K562 (cell line): ENCODE data around the gene PDCD6IP. TPM values are rescaled to one million over a fixed set of nuclear protein-coding genes. Genes with fewer than 3 reads are reported as not detected.

Experiments
- C11orf30 ChIP-seq: fragments of 450-650 bp; IDR thresholded peaks from 2 replicates; pipeline ENCODE4 v1.6.1; 2016; ENCODE audit warnings: low read depth, mild to moderate bottlenecking
- CHD4 ChIP-seq: fragments of 200-600 bp; sonication (generic); IDR thresholded peaks from 3 replicates; pipeline ENCODE4 v1.6.1; 2012; ENCODE audit warnings: low read depth, mild to moderate bottlenecking, mixed read lengths, low read length, inconsistent platforms; ENCODE audit not compliant: insufficient read depth, insufficient replicate concordance, poor library complexity, severe bottlenecking
- DMBX1 ChIP-seq: fragments of 250-450 bp; sonication (Bioruptor Pico); IDR thresholded peaks from 2 replicates; pipeline ENCODE4 v1.8.0; 2022; ENCODE audit warnings: inconsistent platforms, mild to moderate bottlenecking, moderate library complexity, borderline replicate concordance
- ETS2 ChIP-seq: IDR thresholded peaks from 2 replicates; pipeline ENCODE4 v1.6.1; 2016; ENCODE audit warnings: borderline replicate concordance, missing genetic modification characterization, mild to moderate bottlenecking, moderate library complexity, missing compliant biosample characterization; ENCODE audit not compliant: poor library complexity, severe bottlenecking
- HES1 ChIP-seq: fragments of 450-650 bp; IDR thresholded peaks from 2 replicates; pipeline ENCODE4 v1.6.1; 2016; ENCODE audit warnings: low read depth, mild to moderate bottlenecking, moderate library complexity
- MIER1 ChIP-seq: fragments of 450-650 bp; IDR thresholded peaks from 2 replicates; pipeline ENCODE4 v1.6.1; 2016; ENCODE audit warnings: antibody characterized with exemption, mild to moderate bottlenecking, low read depth
- NFXL1 ChIP-seq: fragments of 450-650 bp; formaldehyde crosslinking; IDR thresholded peaks from 2 replicates; pipeline ENCODE4 v1.4.0; 2021; ENCODE audit warnings: mild to moderate bottlenecking
- NR4A1 ChIP-seq, 2 experiments: fragments of 250-450 bp in 1 of 2; fragments of 450-650 bp in 1 of 2; sonication (Bioruptor Pico) in 1 of 2; IDR thresholded peaks; 2 replicates each; pipeline versions ENCODE4 v1.4.0 to v1.6.1; 2016 to 2020; ENCODE audit warnings: mild to moderate bottlenecking in 2 of 2, missing compliant biosample characterization in 1 of 2, missing genetic modification characterization in 1 of 2, moderate library complexity in 1 of 2
- PHF20 ChIP-seq: fragments of 450-650 bp; IDR thresholded peaks from 2 replicates; pipeline ENCODE4 v1.6.1; 2018; ENCODE audit not compliant: partially characterized antibody
- POLR2G ChIP-seq: fragments of 200-400 bp; formaldehyde crosslinking; IDR thresholded peaks from 2 replicates; pipeline ENCODE4 v1.6.1; 2017; ENCODE audit warnings: low read depth, mild to moderate bottlenecking, antibody characterized with exemption, low read length, moderate library complexity
- SIN3A ChIP-seq, 2 experiments: fragments of 150-350 bp in 1 of 2; IDR thresholded peaks; 2 replicates each; pipeline ENCODE4 v1.6.1; 2011 to 2016; ENCODE audit warnings: borderline replicate concordance in 2 of 2, low read depth in 2 of 2, low read length in 2 of 2, mild to moderate bottlenecking in 2 of 2, moderate library complexity in 2 of 2; ENCODE audit not compliant: control insufficient read depth in 1 of 2
- SMARCE1 ChIP-seq: fragments of 450-650 bp; IDR thresholded peaks from 2 replicates; pipeline ENCODE4 v1.7.1; 2016; ENCODE audit warnings: mild to moderate bottlenecking
- STAT5A ChIP-seq: IDR thresholded peaks from 2 replicates; pipeline ENCODE4 v1.6.1; 2012; ENCODE audit warnings: low read length, inconsistent platforms, borderline replicate concordance
- TSHZ1 ChIP-seq: fragments of 250-450 bp; sonication (Bioruptor Pico); IDR thresholded peaks from 2 replicates; pipeline ENCODE4 v1.4.0; 2020; ENCODE audit warnings: mild to moderate bottlenecking, moderate library complexity
- USF2 ChIP-seq: sonication (generic); formaldehyde crosslinking; IDR thresholded peaks from 2 replicates; pipeline ENCODE4 v1.5.0; 2020; ENCODE audit warnings: missing genetic modification reagents
- XRCC3 ChIP-seq: fragments of 450-650 bp; IDR thresholded peaks from 2 replicates; pipeline ENCODE4 v1.6.1; 2017; ENCODE audit warnings: mild to moderate bottlenecking, moderate library complexity
- ZNF140 ChIP-seq: fragments of 250-450 bp; sonication (Bioruptor Pico); IDR thresholded peaks from 2 replicates; pipeline ENCODE4 v1.8.0; 2021; ENCODE audit warnings: moderate library complexity, mild to moderate bottlenecking, inconsistent platforms
- ZNF347 ChIP-seq: fragments of 450-650 bp; formaldehyde crosslinking; IDR thresholded peaks from 2 replicates; pipeline ENCODE4 v1.4.0; 2020; ENCODE audit warnings: low read depth, mild to moderate bottlenecking, moderate library complexity
- ZNF512 ChIP-seq: IDR thresholded peaks from 2 replicates; pipeline ENCODE4 v1.6.1; 2016; ENCODE audit warnings: missing genetic modification characterization, missing compliant biosample characterization
- ZNF668 ChIP-seq: fragments of 250-450 bp; sonication (Bioruptor Pico); IDR thresholded peaks from 2 replicates; pipeline ENCODE4 v1.8.0; 2022; ENCODE audit warnings: mild to moderate bottlenecking, inconsistent platforms
- ZZZ3 ChIP-seq: fragments of 450-650 bp; IDR thresholded peaks from 2 replicates; pipeline ENCODE4 v1.6.1; 2016; ENCODE audit warnings: antibody characterized with exemption, mild to moderate bottlenecking, moderate library complexity
- polyA plus RNA-seq, 8 experiments: library from polyadenylated mRNA; depleted of rRNA in 4 of 8; stranded (reverse) in 5 of 8; unstranded in 3 of 8; fragments of >200 nt; fragmentation: Nextera tagmentation in 2 of 8; fragmentation: Illumina TruSeq in 1 of 8; extraction: Ambion mirVana in 2 of 8; extraction: Trizol in 1 of 8; gene quantifications; 2 replicates each; pipeline versions ENCODE4 v1.2.1 to v1.2.3, GENCODE V29; 2011 to 2014; ENCODE audit warnings: inconsistent platforms in 1 of 8, missing spikeins in 1 of 8
- total RNA-seq, 7 experiments: library from RNA; depleted of rRNA in 6 of 7; stranded (reverse); fragments of >200 nt in 6 of 7; fragmentation: Illumina TruSeq in 2 of 7; extraction: Trizol in 2 of 7; gene quantifications; 2 replicates each; pipeline versions ENCODE4 v1.2.1 to v1.2.3, GENCODE V29; 2011 to 2021; ENCODE audit warnings: low replicate concordance in 1 of 7

Gene PDCD6IP
- total and polyA plus RNA-seq, 9 of the 15 experiments (the other 6 are each of a cell fraction or from before 2014, with no cell fraction given): 40.2 to 302 (median 122) TPM

- TF ChIP-seq POLR2G: no peak
- TF ChIP-seq STAT5A: peak; percentile 56; the same call in 1 of the 2 replicates
- no peak for TF ChIP-seq SIN3A (IDR thresholded peaks at IDR 0.05; ENCODE audit: borderline replicate concordance in 2 of 2, control insufficient read depth in 1 of 2, low read depth in 2 of 2, low read length in 2 of 2)
- TF ChIP-seq ETS2 (tag): no peak
- TF ChIP-seq ZNF347: no peak
- TF ChIP-seq NR4A1 (CRISPR knock-in tag; IDR thresholded peaks at IDR 0.05): no peak
- peak; percentile 86 for TF ChIP-seq NR4A1 (tag; IDR thresholded peaks at IDR 0.05)
- no peak for TF ChIP-seq TSHZ1
- 0 out of 2 replicates have a peak, but pooled peaks have one; percentile 32 for TF ChIP-seq HES1
- no peak for TF ChIP-seq USF2 (CRISPR knock-in tag)
- no peak for TF ChIP-seq NFXL1 (CRISPR knock-in tag)
- no peak for TF ChIP-seq C11orf30
- TF ChIP-seq SMARCE1: peak; percentile 82
- TF ChIP-seq CHD4: peak; percentile 81
- no peak for TF ChIP-seq ZNF668
- no peak for TF ChIP-seq ZZZ3
- TF ChIP-seq ZNF140: no peak
- TF ChIP-seq MIER1: no peak
- peak; percentile 58; the same call in 1 of the 2 replicates for TF ChIP-seq DMBX1 (CRISPR knock-in tag)
- no peak for TF ChIP-seq XRCC3
- TF ChIP-seq ZNF512 (tag): no peak
- no peak for TF ChIP-seq PHF20
Measured at GRCh38 chr3:33914731-33915379, 116.4 kb downstream of the PDCD6IP start (continued).
